HFF-Myc (cell line): ENCODE results near the gene MYLK.
A peak's percentile ranks its signal among the peaks of the same experiment; 100 is the strongest.

Experiments used
- DNase-seq: peaks from one replicate; pipeline ENCODE4 v3.0.0-alpha.2; 2011; ENCODE audit warnings: low read depth; ENCODE audit errors: extremely low read depth
- H3K4me3 ChIP-seq: replicated peaks from 2 replicates; pipeline ENCODE4 v1.5.1; 2011; ENCODE audit warnings: low read depth, mild to moderate bottlenecking, control low read depth, low read length
- TF ChIP-seq, protein P1 (sequence below): IDR thresholded peaks from 2 replicates; pipeline ENCODE4 v1.5.1; 2012; ENCODE audit warnings: mild to moderate bottlenecking, low read depth, low read length, control low read depth; ENCODE audit errors: missing control alignments

Gene MYLK

GRCh38 chr3:123799544-123800361 is 84.4 kb downstream of the MYLK start:
- H3K4me3 ChIP-seq = peak overlapping the region; percentile 35
- TF ChIP-seq, protein P1, sequence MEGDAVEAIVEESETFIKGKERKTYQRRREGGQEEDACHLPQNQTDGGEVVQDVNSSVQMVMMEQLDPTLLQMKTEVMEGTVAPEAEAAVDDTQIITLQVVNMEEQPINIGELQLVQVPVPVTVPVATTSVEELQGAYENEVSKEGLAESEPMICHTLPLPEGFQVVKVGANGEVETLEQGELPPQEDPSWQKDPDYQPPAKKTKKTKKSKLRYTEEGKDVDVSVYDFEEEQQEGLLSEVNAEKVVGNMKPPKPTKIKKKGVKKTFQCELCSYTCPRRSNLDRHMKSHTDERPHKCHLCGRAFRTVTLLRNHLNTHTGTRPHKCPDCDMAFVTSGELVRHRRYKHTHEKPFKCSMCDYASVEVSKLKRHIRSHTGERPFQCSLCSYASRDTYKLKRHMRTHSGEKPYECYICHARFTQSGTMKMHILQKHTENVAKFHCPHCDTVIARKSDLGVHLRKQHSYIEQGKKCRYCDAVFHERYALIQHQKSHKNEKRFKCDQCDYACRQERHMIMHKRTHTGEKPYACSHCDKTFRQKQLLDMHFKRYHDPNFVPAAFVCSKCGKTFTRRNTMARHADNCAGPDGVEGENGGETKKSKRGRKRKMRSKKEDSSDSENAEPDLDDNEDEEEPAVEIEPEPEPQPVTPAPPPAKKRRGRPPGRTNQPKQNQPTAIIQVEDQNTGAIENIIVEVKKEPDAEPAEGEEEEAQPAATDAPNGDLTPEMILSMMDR = no peak
- peak; percentile 72 for DNase-seq

- TF ChIP-seq, protein P1 = no peak
- H3K4me3 ChIP-seq = no peak overlapping the region
Measured at GRCh38 chr3:123798550-123798949, 85.6 kb downstream of the MYLK start.

DNA sequence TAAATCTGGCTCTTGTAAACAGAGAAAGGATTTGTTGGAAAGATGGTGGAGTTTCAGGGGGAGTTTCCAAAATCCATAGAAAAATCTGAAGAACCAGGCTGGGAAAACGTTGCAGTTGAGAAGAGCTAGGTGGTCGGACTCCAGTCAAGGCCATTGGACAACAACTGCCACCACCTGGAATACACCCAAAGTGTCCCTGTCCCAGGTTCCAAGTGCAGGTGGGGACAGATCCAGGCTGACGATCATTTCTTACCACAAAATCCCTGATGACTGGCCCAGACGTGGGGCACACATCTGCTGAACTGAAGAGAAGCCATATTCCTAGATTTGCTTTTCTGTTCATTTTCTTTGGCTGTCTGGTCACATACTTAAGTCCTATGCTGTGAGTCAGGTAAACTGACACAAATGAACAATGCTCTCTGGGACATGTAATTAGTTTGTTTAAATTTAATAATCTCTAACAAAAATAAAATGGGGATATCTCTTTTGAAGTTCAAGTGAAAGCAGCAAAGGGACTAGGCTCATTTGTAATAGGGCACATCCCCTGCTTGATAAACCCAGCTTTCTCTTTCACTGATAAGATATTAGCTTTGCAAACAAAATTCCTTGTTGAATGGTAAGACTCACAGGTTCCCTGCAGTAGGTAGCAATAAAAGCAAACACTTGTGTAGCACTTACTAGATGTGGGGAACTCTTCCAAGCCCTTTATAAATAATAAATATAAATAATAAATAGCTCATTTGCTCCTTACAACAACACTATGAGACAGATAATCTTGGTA is 88.5 kb downstream of the MYLK start:
- DNase-seq = no peak
- TF ChIP-seq, protein P1 = no peak
- no peak overlapping the region for H3K4me3 ChIP-seq

More at GRCh38 chr3:123798550-123798949, 85.6 kb downstream of the MYLK start:
- no peak for DNase-seq

DNA sequence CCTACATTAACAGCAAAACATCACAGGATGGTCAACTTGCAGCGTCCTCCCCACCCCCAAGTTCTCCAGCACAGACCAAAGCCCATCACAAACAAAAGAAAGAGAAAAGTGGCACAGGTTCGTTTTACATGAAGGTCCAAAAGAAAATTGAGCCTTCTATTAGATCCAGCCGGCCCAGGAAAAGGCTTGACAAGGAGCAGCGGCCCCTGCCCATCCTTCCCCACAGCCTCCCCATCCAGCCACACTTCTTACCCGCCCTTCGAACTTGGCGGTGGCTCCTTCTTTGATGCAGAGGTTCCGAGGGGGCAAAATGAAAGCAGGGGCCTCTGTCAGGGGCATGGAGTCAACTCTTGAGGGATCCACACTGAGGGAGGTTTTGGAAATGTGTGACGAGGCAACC is 90.7 kb downstream of the MYLK start:
- H3K4me3 ChIP-seq = no peak overlapping the region
- TF ChIP-seq, protein P1 = no peak
- no peak for DNase-seq

DNA sequence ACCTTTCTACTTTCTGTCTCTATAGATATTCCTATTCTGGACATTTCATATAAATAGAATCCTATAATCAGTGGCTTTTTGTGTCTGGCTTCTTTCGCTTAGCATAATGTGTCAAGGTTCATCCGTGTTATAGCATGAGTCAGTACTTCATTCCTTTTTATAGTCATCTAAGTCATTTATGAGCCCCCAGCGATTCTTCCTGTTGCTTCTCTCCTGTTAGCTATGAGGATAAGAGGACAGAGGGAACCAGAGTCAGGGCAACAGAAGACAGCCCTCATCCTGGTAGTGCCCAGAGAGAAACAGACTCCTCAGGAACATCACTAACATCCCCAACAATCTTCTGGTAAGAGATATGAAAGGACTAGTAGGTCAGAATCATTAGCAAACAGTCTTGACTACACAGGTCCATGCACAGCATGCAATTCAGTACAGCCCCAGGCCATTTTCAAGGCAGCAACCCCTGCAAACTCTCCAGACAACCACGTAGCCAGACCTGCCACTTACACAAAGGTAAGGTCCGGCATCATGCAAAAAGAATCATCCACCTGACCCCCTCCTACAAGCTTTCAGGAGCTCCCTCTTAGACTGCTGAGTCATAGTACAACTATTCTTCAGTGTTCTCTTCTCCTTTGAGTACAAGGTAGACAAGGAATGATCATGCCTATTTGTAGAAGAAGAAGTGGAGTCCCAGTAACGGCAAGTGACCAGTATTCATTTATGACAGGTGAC is 91.5 kb downstream of the MYLK start:
- no peak for DNase-seq
- TF ChIP-seq, protein P1 = no peak
- H3K4me3 ChIP-seq = no peak overlapping the region

DNA sequence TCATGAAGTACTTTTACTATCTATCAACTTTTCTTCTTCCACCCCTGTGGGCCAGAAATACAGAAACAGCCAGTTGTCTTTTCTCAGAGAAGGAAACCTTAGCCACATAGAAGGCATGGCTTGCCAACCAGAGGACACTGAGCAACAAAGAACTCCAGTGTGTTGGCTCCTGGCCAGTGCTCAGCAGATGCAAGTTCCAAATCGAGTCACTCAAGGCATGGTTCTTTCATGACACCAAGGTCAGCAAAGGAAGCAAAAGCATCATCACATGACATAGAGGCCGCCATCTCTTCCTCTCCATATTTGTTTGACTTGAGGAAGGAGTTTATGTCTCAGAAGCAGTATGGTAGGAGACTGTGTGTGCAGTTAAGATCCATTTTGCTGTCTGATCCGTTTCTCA is 92.2 kb downstream of the MYLK start:
- no peak overlapping the region for H3K4me3 ChIP-seq
- no peak for DNase-seq
- TF ChIP-seq, protein P1 = no peak
